HepG2 (cell line): ENCODE results near the gene SFI1. TPM values are rescaled to one million over a fixed set of nuclear protein-coding genes. Genes with fewer than 3 reads are reported as not detected.
A peak's percentile ranks its signal among the peaks of the same experiment; 100 is the strongest.

ENCODE experiments used
- CC2D1A ChIP-seq: sonication (generic); formaldehyde crosslinking; IDR thresholded peaks from 2 replicates; pipeline ENCODE4 v1.8.1; 2023; ENCODE audit warnings: mild to moderate bottlenecking, missing genetic modification reagents
- DMAP1 ChIP-seq: IDR thresholded peaks from 2 replicates; pipeline ENCODE4 v1.6.1; 2016
- DRAP1 ChIP-seq: IDR thresholded peaks from 2 replicates; pipeline ENCODE4 v1.6.1; 2016; ENCODE audit warnings: missing genetic modification reagents, missing compliant biosample characterization
- E2F2 ChIP-seq: sonication (generic); formaldehyde crosslinking; IDR thresholded peaks from 2 replicates; pipeline ENCODE4 v1.4.0; 2020; ENCODE audit warnings: missing genetic modification reagents, borderline replicate concordance
- ELF3 ChIP-seq: IDR thresholded peaks from 2 replicates; pipeline ENCODE4 v1.6.1; 2016; ENCODE audit warnings: missing genetic modification reagents, missing compliant biosample characterization
- FOXO1 ChIP-seq: sonication (generic); formaldehyde crosslinking; IDR thresholded peaks from 2 replicates; pipeline ENCODE4 v1.4.0; 2020; ENCODE audit warnings: missing genetic modification reagents
- HES4 ChIP-seq: sonication (generic); formaldehyde crosslinking; IDR thresholded peaks from 2 replicates; pipeline ENCODE4 v1.9.0; 2021; ENCODE audit warnings: mild to moderate bottlenecking, missing genetic modification reagents, borderline replicate concordance
- HHEX ChIP-seq: IDR thresholded peaks from 2 replicates; pipeline ENCODE4 v1.6.1; 2016; ENCODE audit warnings: control low read depth
- HMGXB4 ChIP-seq, 2 experiments: sonication (generic) in 1 of 2; formaldehyde crosslinking in 1 of 2; IDR thresholded peaks; 2 replicates each; pipeline versions ENCODE4 v1.4.0 to v1.6.1; 2018 to 2020; ENCODE audit warnings: missing genetic modification reagents in 2 of 2, borderline replicate concordance in 1 of 2, low read depth in 1 of 2, mild to moderate bottlenecking in 1 of 2, missing biosample characterization in 1 of 2
- IRF9 ChIP-seq: sonication (generic); formaldehyde crosslinking; IDR thresholded peaks from 2 replicates; pipeline ENCODE4 v1.8.0; 2022; ENCODE audit warnings: missing genetic modification reagents, mild to moderate bottlenecking, borderline replicate concordance
- IRX3 ChIP-seq: sonication (generic); formaldehyde crosslinking; IDR thresholded peaks from 2 replicates; pipeline ENCODE4 v1.8.1; 2023; ENCODE audit warnings: mild to moderate bottlenecking, low read depth, missing genetic modification reagents, borderline replicate concordance
- NBN ChIP-seq: fragments of 450-650 bp; conservative IDR thresholded peaks from 2 replicates; pipeline ENCODE4 v1.6.1; 2017
- PBX2 ChIP-seq: IDR thresholded peaks from 2 replicates; pipeline ENCODE4 v1.6.1; 2016; ENCODE audit warnings: control low read depth
- RARA ChIP-seq: IDR thresholded peaks from 2 replicates; pipeline ENCODE4 v1.6.1; 2016; ENCODE audit warnings: missing genetic modification reagents, missing compliant biosample characterization
- SMAD1 ChIP-seq: sonication (generic); formaldehyde crosslinking; IDR thresholded peaks from 2 replicates; pipeline ENCODE4 v1.4.0; 2020; ENCODE audit warnings: missing genetic modification reagents, low read depth, mild to moderate bottlenecking, borderline replicate concordance
- TBX2 ChIP-seq: sonication (generic); formaldehyde crosslinking; IDR thresholded peaks from 2 replicates; pipeline ENCODE4 v1.5.0; 2020; ENCODE audit warnings: missing genetic modification reagents, mild to moderate bottlenecking, borderline replicate concordance
- TFAP4 ChIP-seq: sonication (generic); IDR thresholded peaks from 2 replicates; pipeline ENCODE4 v1.6.1; 2016; ENCODE audit warnings: low read depth, borderline replicate concordance
- ZC3H13 ChIP-seq: sonication (generic); formaldehyde crosslinking; IDR thresholded peaks from 2 replicates; pipeline ENCODE4 v1.8.1; 2023; ENCODE audit warnings: mild to moderate bottlenecking, missing genetic modification reagents, moderate library complexity
- ZNF101 ChIP-seq: sonication (generic); formaldehyde crosslinking; IDR thresholded peaks from 2 replicates; pipeline ENCODE4 v1.4.0; 2020; ENCODE audit warnings: mild to moderate bottlenecking, low read depth, missing genetic modification reagents, borderline replicate concordance
- ZNF230 ChIP-seq: sonication (generic); formaldehyde crosslinking; IDR thresholded peaks from 2 replicates; pipeline ENCODE4 v1.4.0; 2020; ENCODE audit warnings: mild to moderate bottlenecking, missing genetic modification reagents
- ZNF263 ChIP-seq: sonication (generic); formaldehyde crosslinking; IDR thresholded peaks from 2 replicates; pipeline ENCODE4 v1.4.0; 2020; ENCODE audit warnings: missing genetic modification reagents
- ZNF552 ChIP-seq: sonication (generic); formaldehyde crosslinking; IDR thresholded peaks from 2 replicates; pipeline ENCODE4 v1.9.0; 2022; ENCODE audit warnings: missing genetic modification reagents, mild to moderate bottlenecking, borderline replicate concordance
- ZNF605 ChIP-seq: sonication (generic); formaldehyde crosslinking; IDR thresholded peaks from 2 replicates; pipeline ENCODE4 v1.8.0; 2022; ENCODE audit warnings: mild to moderate bottlenecking, missing genetic modification reagents
- ZNF737 ChIP-seq: sonication (generic); formaldehyde crosslinking; IDR thresholded peaks from 2 replicates; pipeline ENCODE4 v1.5.0; 2020; ENCODE audit warnings: missing genetic modification reagents, mild to moderate bottlenecking, borderline replicate concordance
- polyA plus RNA-seq, 8 experiments: library from polyadenylated mRNA; depleted of rRNA in 3 of 8; stranded (reverse) in 7 of 8; unstranded in 1 of 8; fragments of >200 nt; fragmentation: Illumina TruSeq in 4 of 8; extraction: Trizol in 4 of 8; gene quantifications; 2 replicates each; pipeline versions ENCODE4 v1.2.1 to v1.2.3, GENCODE V29; 2011 to 2016; ENCODE audit warnings: low read depth in 4 of 8, missing spikeins in 1 of 8, mixed read lengths in 1 of 8; ENCODE audit not compliant: insufficient read depth in 1 of 8
- total RNA-seq, 5 experiments: library from RNA; depleted of rRNA; stranded (reverse); fragments of >200 nt; fragmentation: Illumina TruSeq; extraction: Trizol; gene quantifications; 2 replicates each; pipeline ENCODE4 v1.2.3, GENCODE V29; 2016; ENCODE audit warnings: low read depth in 1 of 5

The SFI1 gene
- total and polyA plus RNA-seq, 2 of the 13 experiments (the other 11 are each of a cell fraction or from before 2014, with no cell fraction given): 20.5 to 40.1 TPM

GRCh38 chr22:31586137-31586920 lies 90.0 kb downstream of the SFI1 start (continued):
- TF ChIP-seq HMGXB4 (CRISPR knock-in tag; IDR thresholded peaks at IDR 0.05; ENCODE audit: borderline replicate concordance in 1 of 2, low read depth in 1 of 2): peak in 1 of 2 experiments; percentile 40; a peak in 1 of 4 replicates
- no peak for TF ChIP-seq IRX3 (CRISPR knock-in tag)
- TF ChIP-seq NBN: no peak
- no peak for TF ChIP-seq DMAP1 (CRISPR knock-in tag)
- TF ChIP-seq CC2D1A (CRISPR knock-in tag): no peak
- peak; percentile 97 for TF ChIP-seq ELF3 (CRISPR knock-in tag)
- no peak for TF ChIP-seq E2F2 (CRISPR knock-in tag)
- TF ChIP-seq DRAP1 (CRISPR knock-in tag): peak; percentile 22; the same call in 1 of the 2 replicates
- TF ChIP-seq HES4: no peak
- TF ChIP-seq HHEX: no peak
- TF ChIP-seq ZNF737 (CRISPR knock-in tag): no peak
- TF ChIP-seq SMAD1 (CRISPR knock-in tag): no peak
- TF ChIP-seq ZNF263: peak; percentile 49; the same call in 1 of the 2 replicates
- no peak for TF ChIP-seq IRF9 (CRISPR knock-in tag)
- TF ChIP-seq TFAP4: peak; percentile 44; the same call in 1 of the 2 replicates
- TF ChIP-seq FOXO1 (CRISPR knock-in tag): peak; percentile 77
- TF ChIP-seq ZNF552 (CRISPR knock-in tag): no peak
- TF ChIP-seq ZC3H13 (CRISPR knock-in tag): no peak
- TF ChIP-seq PBX2 (CRISPR knock-in tag): no peak
- TF ChIP-seq ZNF230 (CRISPR knock-in tag): no peak
- TF ChIP-seq ZNF101 (CRISPR knock-in tag): no peak
- no peak for TF ChIP-seq ZNF605
- peak; percentile 88 for TF ChIP-seq TBX2 (CRISPR knock-in tag)
- TF ChIP-seq RARA (CRISPR knock-in tag): peak; percentile 98
